GM13976 (cell line): ENCODE results near the gene VWA8.
"Not testable (repeated sequence)": the region's sequence is repeated elsewhere in the genome, so short reads cannot be mapped to it uniquely, and the experiment has no call there.

Experiments
- DNase-seq: peaks from one replicate; pipeline ENCODE4 v3.0.0; 2012; ENCODE audit warnings: low spot score
- CTCF ChIP-seq: IDR thresholded peaks from 2 replicates; pipeline ENCODE4 v1.5.1; 2012; ENCODE audit warnings: borderline replicate concordance, mild to moderate bottlenecking; ENCODE audit not compliant: insufficient read depth; ENCODE audit errors: extremely low read depth, missing control alignments, control extremely low read depth
- in situ Hi-C: fragments of 300-500 bp; cut with MboI; formaldehyde crosslinking; loops from one replicate; pipeline ENCODE4 v1.12.0; 2022; ENCODE audit warnings: low sequenced_read_pairs, mixed read lengths, inconsistent platforms; ENCODE audit not compliant: unreplicated experiment

Gene VWA8

DNA sequence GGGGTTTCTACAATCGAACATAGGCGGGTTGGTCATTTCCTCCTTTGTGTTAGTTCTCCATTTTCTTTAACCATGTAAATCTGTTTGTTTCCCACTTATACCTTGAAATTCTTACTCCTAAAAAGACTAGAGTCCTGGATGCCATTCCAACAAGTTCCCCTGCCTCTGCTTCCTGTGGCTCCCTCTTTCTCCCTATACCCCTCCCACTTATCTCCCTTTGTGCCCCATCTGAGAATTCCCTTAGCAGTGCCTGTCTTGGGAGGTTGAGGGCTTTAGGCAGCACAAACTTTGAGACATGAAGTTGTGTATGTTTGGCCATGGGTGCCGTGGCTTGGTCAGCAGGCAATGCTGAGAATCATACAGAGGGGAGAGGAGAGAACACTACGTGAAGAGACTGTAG is 327.1 kb downstream of the VWA8 start:
- in situ Hi-C loops: loop anchor here (25.0 kb wide), 1 partner anchor 546 kb away; no protein-coding TSS in a partner anchor
- TF ChIP-seq CTCF: no peak

GRCh38 chr13:41631296-41631965 is 329.5 kb downstream of the VWA8 start:
- DNase-seq: no peak
- no peak for TF ChIP-seq CTCF
- in situ Hi-C loops: loop anchor here (25.0 kb wide), 1 partner anchor 544 kb away; no protein-coding TSS in a partner anchor

More for the DNA sequence above, 327.1 kb downstream of the VWA8 start:
- no peak for DNase-seq

- in situ Hi-C loops: loop anchor here (25.0 kb wide), 1 partner anchor 540 kb away; no protein-coding TSS in a partner anchor
- no peak for TF ChIP-seq CTCF
Observed at GRCh38 chr13:41627425-41627824, 333.5 kb downstream of the VWA8 start.

DNA sequence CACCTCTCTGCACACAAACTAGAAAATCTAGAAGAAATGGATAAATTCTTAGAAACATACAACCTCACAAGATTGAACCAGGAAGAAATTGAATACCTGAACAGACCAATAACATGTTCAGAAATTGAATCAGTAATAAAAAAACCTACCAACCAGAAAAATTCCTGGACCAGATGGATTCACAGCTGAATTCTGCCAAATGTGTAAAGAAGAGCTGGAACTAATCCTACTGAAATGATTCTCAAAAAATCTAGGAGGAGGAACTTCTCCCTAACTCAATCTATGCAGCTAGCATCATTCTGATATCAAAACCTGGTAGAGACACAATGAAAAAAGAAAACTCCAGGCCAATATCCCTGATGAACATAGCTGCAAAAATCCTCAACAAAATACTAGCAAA is 336.9 kb downstream of the VWA8 start:
- TF ChIP-seq CTCF: no peak
- in situ Hi-C loops: no loop called here

More at GRCh38 chr13:41627425-41627824, 333.5 kb downstream of the VWA8 start:
- no peak for DNase-seq

DNA sequence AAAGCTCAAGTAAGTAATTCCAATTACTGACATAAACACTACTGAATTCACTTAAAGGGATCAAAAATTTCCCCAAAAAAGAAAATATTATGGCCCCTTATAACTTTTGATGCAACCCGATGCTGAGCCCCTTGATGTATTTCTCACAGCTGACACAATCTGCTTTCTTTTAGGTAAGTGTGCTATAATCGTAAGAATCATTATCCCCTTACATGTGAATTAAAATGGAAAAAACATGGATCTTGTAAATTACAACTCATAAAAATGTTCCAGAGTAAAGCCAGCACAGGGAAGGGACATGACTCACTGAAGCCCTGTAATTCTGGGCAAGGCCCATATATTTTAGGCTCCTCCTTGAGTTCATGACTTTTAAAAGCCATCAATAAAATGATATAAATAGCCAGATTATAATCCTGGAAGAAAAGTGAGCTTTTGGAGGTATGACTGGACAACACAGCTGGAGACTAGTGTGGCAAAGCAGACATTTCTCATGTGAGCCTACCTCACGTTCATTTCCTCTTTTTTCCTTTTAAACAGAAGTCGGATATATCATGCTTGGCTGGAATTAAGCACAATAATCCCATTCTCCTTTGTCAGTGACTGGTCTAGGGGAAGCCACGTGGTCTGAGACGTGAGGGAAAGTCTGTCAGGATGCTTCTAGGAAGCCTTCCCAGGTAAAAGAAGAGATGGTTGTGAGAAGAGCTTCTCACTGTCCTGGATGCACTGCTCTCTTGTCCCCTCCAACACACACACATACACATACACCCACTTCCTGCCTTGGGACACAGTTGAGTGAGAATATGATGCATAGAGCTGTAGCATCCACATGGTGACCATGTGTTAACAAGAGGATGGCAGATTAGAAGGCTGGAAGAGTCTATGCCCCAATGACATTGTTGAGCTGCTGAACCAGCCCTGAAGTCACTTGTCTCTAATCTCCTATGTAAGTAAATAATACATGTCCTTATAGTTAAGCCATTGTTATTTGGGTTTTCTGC is 338.2 kb downstream of the VWA8 start:
- DNase-seq: no peak
- in situ Hi-C loops: no loop called here
- TF ChIP-seq CTCF: no peak

More for the DNA sequence above, 336.9 kb downstream of the VWA8 start:
- DNase-seq: no peak

DNA sequence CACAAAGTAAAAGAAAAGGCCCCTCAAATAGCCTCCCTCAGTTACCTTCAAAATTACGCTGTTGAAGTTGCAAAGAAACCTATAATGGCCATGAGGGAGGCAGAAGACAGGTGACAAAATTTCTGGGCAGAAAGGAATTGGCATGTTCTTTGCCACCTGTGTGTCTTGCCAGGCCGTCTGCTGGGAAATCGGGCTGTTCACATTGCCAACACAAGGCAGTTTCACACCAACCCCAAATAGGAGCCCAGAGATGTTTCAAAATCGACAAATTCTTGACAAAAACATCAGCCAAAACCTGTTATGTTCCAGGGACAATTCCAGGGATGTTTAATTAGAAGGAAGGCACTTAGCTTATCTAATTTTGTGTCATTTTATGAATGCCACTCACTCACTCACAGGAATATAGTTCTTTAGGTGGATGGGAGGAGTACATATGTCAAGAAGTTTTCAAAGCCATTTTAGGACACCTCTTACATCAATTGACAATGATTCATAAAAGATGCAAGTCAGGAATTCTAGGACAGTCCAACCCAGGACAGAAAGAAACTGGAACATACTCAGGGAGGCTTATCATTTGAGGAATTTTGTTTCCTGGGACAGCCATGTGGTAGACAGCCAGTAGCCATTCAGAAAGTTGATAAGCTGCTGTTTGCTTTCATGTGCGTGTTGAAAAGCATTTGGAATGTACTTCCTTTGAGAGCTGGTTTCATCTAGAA is 339.0 kb downstream of the VWA8 start:
- no peak for TF ChIP-seq CTCF
- no peak for DNase-seq
- in situ Hi-C loops: no loop called here

- DNase-seq, in situ Hi-C loops: not testable (repeated sequence)
Observed at GRCh38 chr13:41617633-41618032, 343.3 kb downstream of the VWA8 start.
